ENCODE data around the gene ATP11B. TPM values are rescaled to one million over a fixed set of nuclear protein-coding genes. Genes with fewer than 3 reads are reported as not detected.

ATP11B gene
- total and polyA plus RNA-seq, 9 of the 15 experiments (the other 6 are each of a cell fraction or from before 2014, with no cell fraction given) = 11.9 to 68.7 (median 41.8) TPM

GRCh38 chr3:182948305-182948704, 155.0 kb downstream of the ATP11B start:
- BruUV-seq (replicated peaks) = no TSS peak
- peaks cover 51% of the 10 kb centered on the region for H3K36me3 ChIP-seq (ENCODE audit: control insufficient read depth, insufficient read depth, low read length)
- H3K4me3 ChIP-seq = no peak overlapping the region
- H2AFZ ChIP-seq (ENCODE audit: low read depth, low read length) = peak overlapping the region; percentile 35; the same call in 1 of the 2 replicates
- H3K9me1 ChIP-seq (ENCODE audit: control insufficient read depth, insufficient read depth, low read length) = no peaks in the 10 kb centered on the region
- no peaks in the 10 kb centered on the region for H3K9me3 ChIP-seq (replicated peaks; ENCODE audit: control insufficient read depth, insufficient read depth, low read depth, low read length)
- no peaks in the 10 kb centered on the region for H3K79me2 ChIP-seq (ENCODE audit: control insufficient read depth, insufficient read depth, low read length)
- intact Hi-C loops (cut with micrococcal nuclease) = no loop called here
- H3K4me1 ChIP-seq (replicated peaks in 1 of 2; ENCODE audit: control insufficient read depth in 2 of 2, insufficient read depth in 2 of 2, low read length in 2 of 2) = no peaks in the 10 kb centered on the region; a peak in 2 of 5 replicates
- WGBS (ENCODE audit: insufficient coverage, low coverage, missing lambda C conversion rate) = 28% methylated on average over 5 of the region's 5 CpGs
- FAIRE-seq (peak; percentile 78), DNase-seq (ENCODE audit: extremely low read depth in 1 of 4, low spot score in 3 of 4) (peak in 1 of 4 experiments; percentile 45), ATAC-seq (peak; percentile 77)
- CTCF ChIA-PET (ENCODE audit: low intra/inter-chr PET ratio) = no interaction called here
- no peaks in the 10 kb centered on the region for H3K27me3 ChIP-seq (ENCODE audit: control insufficient read depth in 2 of 2, insufficient read depth in 2 of 2, low read length in 2 of 2)
- in situ Hi-C loops (cut with MboI) = no loop called here
- no peak overlapping the region for H3K9ac ChIP-seq (ENCODE audit: insufficient read depth in 1 of 2, low read depth in 2 of 2, low read length in 2 of 2)
- peak overlapping the region; percentile 55 for H3K27ac ChIP-seq (ENCODE audit: extremely low read depth, low read depth, low read length)
- POLR2A ChIA-PET = interaction anchor here (0.5 kb wide), 1 partner anchor 102 kb away, joined by 3 read pairs; no protein-coding TSS in a partner anchor
- H4K20me1 ChIP-seq (replicated peaks; ENCODE audit: control insufficient read depth, insufficient read depth, low read length) = no peaks in the 10 kb centered on the region
- H3K4me2 ChIP-seq (ENCODE audit: insufficient read depth, low read length) = no peak overlapping the region
- TF ChIP-seq RUNX1 (IDR thresholded peaks at IDR 0.05; ENCODE audit: low read depth) = no peak
- TF ChIP-seq BRD4 (IDR thresholded peaks at IDR 0.05) = no peak
- no peak for TF ChIP-seq ZFX (CRISPR knock-in tag; IDR thresholded peaks at IDR 0.05)
- no peak for TF ChIP-seq PRMT5 (CRISPR knock-in tag; IDR thresholded peaks at IDR 0.05)
- TF ChIP-seq CBX8 (IDR thresholded peaks at IDR 0.05; ENCODE audit: borderline replicate concordance, extremely low read depth, low read depth, low read length, poor library complexity, severe bottlenecking) = no peak
- peak; percentile 77; the same call in 1 of the 2 replicates for TF ChIP-seq EHMT2 (IDR thresholded peaks at IDR 0.05)
- TF ChIP-seq CHCHD3 (CRISPR knock-in tag; IDR thresholded peaks at IDR 0.05) = no peak
- TF ChIP-seq USF2 (CRISPR knock-in tag; IDR thresholded peaks at IDR 0.05) = peak; percentile 60
- TF ChIP-seq KDM2B (CRISPR knock-in tag; IDR thresholded peaks at IDR 0.05) = no peak
- no peak for TF ChIP-seq TEAD2 (tag; IDR thresholded peaks at IDR 0.05)
- TF ChIP-seq SIN3B (IDR thresholded peaks at IDR 0.05; ENCODE audit: low read depth) = no peak
- peak; percentile 18; the same call in 1 of the 2 replicates for TF ChIP-seq ARID1B (IDR thresholded peaks at IDR 0.05)
- no peak for TF ChIP-seq TCF7L2 (IDR thresholded peaks at IDR 0.05; ENCODE audit: low read depth, low read length)
- TF ChIP-seq MYNN (IDR thresholded peaks at IDR 0.05) = no peak
- no peak for TF ChIP-seq MYNN (CRISPR knock-in tag; IDR thresholded peaks at IDR 0.05)
- peak; percentile 67 for TF ChIP-seq CBFA2T2 (conservative IDR thresholded peaks at IDR 0.05)
- TF ChIP-seq COPS2 (conservative IDR thresholded peaks at IDR 0.05) = no peak
- peak; percentile 89 for TF ChIP-seq RAD51 (IDR thresholded peaks at IDR 0.05; ENCODE audit: borderline replicate concordance, low read depth)
- no peak for TF ChIP-seq EWSR1 (IDR thresholded peaks at IDR 0.05; ENCODE audit: borderline replicate concordance, low read depth, partially characterized antibody)
- no peak for TF ChIP-seq L3MBTL2 (IDR thresholded peaks at IDR 0.05)
- TF ChIP-seq LEF1 (IDR thresholded peaks at IDR 0.05) = no peak
- 0 out of 2 replicates have a peak, but pooled peaks have one; percentile 26 for TF ChIP-seq GABPB1 (CRISPR knock-in tag; IDR thresholded peaks at IDR 0.05)
- 0 out of 2 replicates have a peak, but pooled peaks have one; percentile 25 for TF ChIP-seq NR2C1 (IDR thresholded peaks at IDR 0.05)
- no peak for TF ChIP-seq NR2C1 (tag; IDR thresholded peaks at IDR 0.05)
- TF ChIP-seq TFAM (CRISPR knock-in tag; conservative IDR thresholded peaks at IDR 0.05) = no peak
- no peak for TF ChIP-seq SMAD2 (IDR thresholded peaks at IDR 0.05; ENCODE audit: low read depth, low read length)
- no peak for TF ChIP-seq E2F3 (CRISPR knock-in tag; IDR thresholded peaks at IDR 0.05)
- peak; percentile 86; the same call in 1 of the 2 replicates for TF ChIP-seq ZNF584 (CRISPR knock-in tag; IDR thresholded peaks at IDR 0.05; ENCODE audit: low read depth)
- peak; percentile 54; the same call in 1 of the 2 replicates for TF ChIP-seq FOXJ2 (tag; IDR thresholded peaks at IDR 0.05)
